CD4-positive, CD25-positive, alpha-beta regulatory T cell (primary cell): ENCODE measurements around the gene NUCB2. TPM values are rescaled to one million over a fixed set of nuclear protein-coding genes. Genes with fewer than 3 reads are reported as not detected.
A peak's percentile ranks its signal among the peaks of the same experiment; 100 is the strongest.

Source experiments
- ATAC-seq, 2 donors: fragments of 150-1000 bp; cut with Tn5 transposase; one replicate each; pipeline ENCODE4 v1.10.0; 2021; ENCODE audit warnings: low read depth in 2 of 2, moderate number of reproducible peaks in 2 of 2, moderate library complexity in 1 of 2
- DNase-seq, 3 donors: peaks; one replicate each; pipeline versions ENCODE4 v3.0.0 to v3.0.0-alpha.2; 2012 to 2022; ENCODE audit warnings: mixed read lengths in 1 of 3
- H3K27ac ChIP-seq: one replicate; pipeline ENCODE4 v1.7.0; 2013; ENCODE audit warnings: mild to moderate bottlenecking, low read length; ENCODE audit not compliant: insufficient read depth, poor library complexity, severe bottlenecking
- H3K27me3 ChIP-seq: one replicate; pipeline ENCODE4 v1.7.0; 2013; ENCODE audit warnings: low read length; ENCODE audit not compliant: control insufficient read depth, insufficient read depth
- H3K36me3 ChIP-seq: one replicate; pipeline ENCODE4 v1.7.0; 2013; ENCODE audit warnings: mild to moderate bottlenecking, low read length, moderate library complexity; ENCODE audit not compliant: control insufficient read depth, insufficient read depth
- H3K4me1 ChIP-seq: 2 replicates; pipeline ENCODE4 v1.7.0; 2013; ENCODE audit warnings: mild to moderate bottlenecking, low read length; ENCODE audit not compliant: insufficient read depth, control insufficient read depth, poor library complexity, severe bottlenecking
- H3K4me3 ChIP-seq: one replicate; pipeline ENCODE4 v1.7.0; 2013; ENCODE audit warnings: low read depth, mild to moderate bottlenecking, low read length, moderate library complexity
- H3K9me3 ChIP-seq, 2 experiments: 1 replicate in 1 of 2; 2 replicates in 1 of 2; pipeline ENCODE4 v1.7.0; 2013; ENCODE audit warnings: low read length in 2 of 2, mild to moderate bottlenecking in 1 of 2, moderate library complexity in 1 of 2; ENCODE audit not compliant: control insufficient read depth in 2 of 2
- H3K27ac Mint-ChIP-seq, 3 donors: one replicate each; pipeline ENCODE4 v1.8.0; 2020 to 2022; ENCODE audit warnings: mild to moderate bottlenecking in 3 of 3, mixed read lengths in 3 of 3, moderate library complexity in 2 of 3
- H3K27me3 Mint-ChIP-seq: one replicate; pipeline ENCODE4 v1.8.0; 2022; ENCODE audit warnings: mild to moderate bottlenecking, mixed read lengths
- H3K36me3 Mint-ChIP-seq: one replicate; pipeline ENCODE4 v1.8.0; 2020; ENCODE audit warnings: mixed read lengths
- H3K4me1 Mint-ChIP-seq, 4 donors: one replicate each; pipeline ENCODE4 v1.8.0; 2020 to 2022; ENCODE audit warnings: mixed read lengths in 4 of 4, mild to moderate bottlenecking in 1 of 4
- H3K4me3 Mint-ChIP-seq, 4 donors: one replicate each; pipeline ENCODE4 v1.8.0; 2020 to 2022; ENCODE audit warnings: mild to moderate bottlenecking in 4 of 4, mixed read lengths in 4 of 4, moderate library complexity in 3 of 4
- H3K9me3 Mint-ChIP-seq, 7 donors: one replicate each; pipeline ENCODE4 v1.8.0; 2020 to 2022; ENCODE audit warnings: mixed read lengths in 7 of 7, mild to moderate bottlenecking in 3 of 7, moderate library complexity in 2 of 7
- polyA plus RNA-seq, 4 donors: library from polyadenylated mRNA; unstranded; fragments of 300-500 nt; fragmentation: Illumina TruSeq; gene quantifications; one replicate each; pipeline ENCODE4 v1.2.3, GENCODE V29; 2021
- total RNA-seq: library from RNA; stranded (reverse); gene quantifications from one replicate; pipeline ENCODE4 v1.2.3, GENCODE V29; 2022

NUCB2 gene
- total and polyA plus RNA-seq, 5 donors from 2014 or later = 34.7 to 88.2 (median 73.2) TPM

- peaks cover 12 to 32% (median 23%) of the 10 kb centered on the region in 4 donors for H3K4me1 Mint-ChIP-seq
- peaks cover 11% of the 10 kb centered on the region for H3K27me3 ChIP-seq
- peak overlapping the region in 1 of 3 donors; percentile 67 for H3K27ac Mint-ChIP-seq
- peaks cover 31% of the 10 kb centered on the region for H3K27me3 Mint-ChIP-seq
- H3K36me3 ChIP-seq = no peaks in the 10 kb centered on the region
- H3K9me3 ChIP-seq = no peaks in the 10 kb centered on the region
- H3K4me1 ChIP-seq = peaks cover 37% of the 10 kb centered on the region
- no peak overlapping the region for H3K27ac ChIP-seq
- H3K4me3 ChIP-seq = no peak overlapping the region
- H3K4me3 Mint-ChIP-seq = peak overlapping the region; percentile 85 to 93 (median 90)
- DNase-seq = peak; percentile 44 to 78 (median 61)
- peaks cover 4% of the 10 kb centered on the region for H3K36me3 Mint-ChIP-seq
- H3K9me3 Mint-ChIP-seq = peaks cover 0 to 6% (median 0%) of the 10 kb centered on the region in 7 donors
- peak in 1 of 2 donors; percentile 57 for ATAC-seq
These were observed 78.1 kb downstream of the NUCB2 start for GRCh38 chr11:17354601-17354991.

- Histone ChIP-seq H3K27me3 (no peaks in the 10 kb centered on the region), H3K4me1 (no peaks in the 10 kb centered on the region), H3K9me3 (peaks cover 18 to 22% of the 10 kb centered on the region in 2 experiments), H3K4me3 (no peak overlapping the region), H3K27ac (no peak overlapping the region), H3K36me3 (peaks cover 6% of the 10 kb centered on the region)
- Mint-ChIP-seq H3K4me1 (no peaks in the 10 kb centered on the region), H3K36me3 (peaks cover 32% of the 10 kb centered on the region), H3K27ac (no peak overlapping the region), H3K4me3 (no peak overlapping the region), H3K27me3 (no peaks in the 10 kb centered on the region), H3K9me3 (peaks cover 0 to 29% (median 9%) of the 10 kb centered on the region in 7 donors)
- DNase-seq = no peak
- ATAC-seq = no peak
These were observed 90.0 kb downstream of the NUCB2 start for GRCh38 chr11:17366495-17366894.

DNA sequence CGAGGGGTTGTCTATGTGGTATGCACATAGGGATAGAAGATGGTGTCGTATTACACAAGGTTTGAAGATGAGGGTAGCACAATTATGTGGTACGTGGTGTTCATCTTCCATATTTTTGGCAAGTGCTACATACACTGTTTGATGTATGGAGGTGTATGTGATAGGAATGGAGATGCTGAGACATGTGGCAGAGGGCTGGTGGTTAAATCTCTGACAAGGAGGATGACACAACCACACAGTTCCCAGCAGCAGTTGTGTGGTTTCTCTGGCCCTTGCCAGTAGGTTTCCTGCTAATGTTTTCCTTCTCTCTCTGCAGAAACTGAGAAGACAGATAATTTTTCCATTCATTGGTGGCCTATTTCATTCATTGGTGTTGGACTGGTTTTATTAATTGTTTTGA lies 92.0 kb downstream of the NUCB2 start:
- Mint-ChIP-seq H3K36me3 (peaks cover 45% of the 10 kb centered on the region), H3K27ac (no peak overlapping the region), H3K4me3 (no peak overlapping the region), H3K9me3 (peaks cover 6 to 43% (median 12%) of the 10 kb centered on the region in 7 donors), H3K4me1 (no peaks in the 10 kb centered on the region), H3K27me3 (no peaks in the 10 kb centered on the region)
- DNase-seq (no peak), ATAC-seq (no peak)
- Histone ChIP-seq H3K4me1 (no peaks in the 10 kb centered on the region), H3K4me3 (no peak overlapping the region), H3K27me3 (no peaks in the 10 kb centered on the region), H3K36me3 (peaks cover 11% of the 10 kb centered on the region), H3K9me3 (peaks cover 32 to 41% of the 10 kb centered on the region in 2 experiments), H3K27ac (no peak overlapping the region)

GRCh38 chr11:17369094-17369493 lies 92.6 kb downstream of the NUCB2 start:
- H3K27ac ChIP-seq = no peak overlapping the region
- peaks cover 45% of the 10 kb centered on the region for H3K36me3 Mint-ChIP-seq

GRCh38 chr11:17369684-17370243 lies 93.2 kb downstream of the NUCB2 start:
- H3K9me3 ChIP-seq = peaks cover 32 to 41% of the 10 kb centered on the region in 2 experiments
- DNase-seq (no peak), ATAC-seq (no peak)
- peaks cover 11% of the 10 kb centered on the region for H3K36me3 ChIP-seq
- H3K27me3 ChIP-seq = no peaks in the 10 kb centered on the region
- H3K9me3 Mint-ChIP-seq = peaks cover 6 to 43% (median 15%) of the 10 kb centered on the region in 7 donors
- H3K27ac ChIP-seq = no peak overlapping the region
- H3K4me1 Mint-ChIP-seq = no peaks in the 10 kb centered on the region
- H3K27me3 Mint-ChIP-seq = no peaks in the 10 kb centered on the region
- H3K4me3 ChIP-seq = no peak overlapping the region
- H3K4me1 ChIP-seq = no peaks in the 10 kb centered on the region
- H3K36me3 Mint-ChIP-seq = peaks cover 45% of the 10 kb centered on the region
- no peak overlapping the region for H3K4me3 Mint-ChIP-seq
- H3K27ac Mint-ChIP-seq = no peak overlapping the region

More at GRCh38 chr11:17369094-17369493, 92.6 kb downstream of the NUCB2 start:
- Histone ChIP-seq H3K4me3 (no peak overlapping the region), H3K36me3 (peaks cover 11% of the 10 kb centered on the region), H3K4me1 (no peaks in the 10 kb centered on the region), H3K9me3 (peaks cover 32 to 41% of the 10 kb centered on the region in 2 experiments), H3K27me3 (no peaks in the 10 kb centered on the region)
- Mint-ChIP-seq H3K27me3 (no peaks in the 10 kb centered on the region), H3K4me3 (no peak overlapping the region), H3K4me1 (no peaks in the 10 kb centered on the region), H3K27ac (no peak overlapping the region), H3K9me3 (peaks cover 6 to 43% (median 13%) of the 10 kb centered on the region in 7 donors)
- DNase-seq (no peak), ATAC-seq (no peak)

DNA sequence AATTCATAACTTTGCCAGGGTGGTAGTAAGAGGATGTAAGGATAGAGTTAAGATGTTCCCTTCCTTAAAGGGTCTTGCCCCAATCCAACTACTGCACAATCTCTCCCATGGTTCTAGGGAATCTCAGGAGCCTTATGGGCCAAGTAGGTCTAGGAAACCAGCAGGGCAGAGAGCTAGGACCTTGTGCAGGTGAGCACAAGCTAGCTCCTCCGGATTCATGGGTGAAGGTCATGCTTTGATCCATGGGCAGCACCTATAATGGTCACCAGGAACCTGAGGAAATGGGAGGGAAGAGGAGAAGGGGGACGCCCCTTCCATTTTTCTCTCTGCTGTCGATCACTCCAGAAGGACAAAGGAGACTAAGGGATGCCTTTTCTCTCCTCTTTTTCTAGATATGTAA lies 95.1 kb downstream of the NUCB2 start:
- no peaks in the 10 kb centered on the region for H3K27me3 ChIP-seq
- H3K27me3 Mint-ChIP-seq = no peaks in the 10 kb centered on the region
- no peaks in the 10 kb centered on the region for H3K4me1 Mint-ChIP-seq
- H3K9me3 Mint-ChIP-seq = peaks cover 6 to 43% (median 15%) of the 10 kb centered on the region in 7 donors
- DNase-seq (no peak), ATAC-seq (no peak)
- peaks cover 11% of the 10 kb centered on the region for H3K36me3 ChIP-seq
- H3K27ac ChIP-seq = no peak overlapping the region
- peaks cover 45% of the 10 kb centered on the region for H3K36me3 Mint-ChIP-seq
- H3K4me3 ChIP-seq = no peak overlapping the region
- no peaks in the 10 kb centered on the region for H3K4me1 ChIP-seq
- peak overlapping the region in 1 of 4 donors; percentile 62 for H3K4me3 Mint-ChIP-seq
- peaks cover 32 to 41% of the 10 kb centered on the region in 2 experiments for H3K9me3 ChIP-seq
- H3K27ac Mint-ChIP-seq = no peak overlapping the region

- Histone ChIP-seq H3K9me3 (peaks cover 23 to 29% of the 10 kb centered on the region in 2 experiments), H3K36me3 (peaks cover 5% of the 10 kb centered on the region), H3K27me3 (no peaks in the 10 kb centered on the region), H3K27ac (no peak overlapping the region), H3K4me3 (no peak overlapping the region), H3K4me1 (no peaks in the 10 kb centered on the region)
- Mint-ChIP-seq H3K27ac (no peak overlapping the region), H3K36me3 (peaks cover 21% of the 10 kb centered on the region), H3K9me3 (peaks cover 5 to 25% (median 10%) of the 10 kb centered on the region in 7 donors), H3K4me1 (no peaks in the 10 kb centered on the region), H3K4me3 (no peak overlapping the region), H3K27me3 (no peaks in the 10 kb centered on the region)
- ATAC-seq (no peak), DNase-seq (no peak)
These were observed 99.0 kb downstream of the NUCB2 start for GRCh38 chr11:17375547-17375946.

DNA sequence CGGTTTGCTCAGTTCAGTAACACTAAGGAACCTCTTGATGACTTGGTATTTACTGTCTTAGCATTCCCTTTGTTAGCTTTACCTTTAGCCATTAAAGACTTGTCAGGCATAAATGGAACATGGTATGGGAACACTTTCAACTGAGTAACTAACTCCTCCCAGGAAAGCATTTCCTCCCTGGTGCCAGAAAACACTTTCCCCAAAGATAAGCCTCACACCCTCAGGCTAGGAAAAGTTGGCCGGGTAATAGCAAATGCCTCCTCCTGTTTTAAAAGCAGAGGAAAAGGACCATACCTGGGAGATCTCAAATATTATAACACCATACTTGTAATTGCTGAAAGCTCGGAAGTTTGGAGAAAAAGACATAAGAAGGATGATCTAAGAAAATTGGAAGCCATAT lies 100.0 kb downstream of the NUCB2 start:
- H3K27me3 Mint-ChIP-seq = no peaks in the 10 kb centered on the region
- peaks cover 12% of the 10 kb centered on the region for H3K36me3 Mint-ChIP-seq
- no peaks in the 10 kb centered on the region for H3K27me3 ChIP-seq
- no peak overlapping the region for H3K4me3 ChIP-seq
- H3K4me1 ChIP-seq = no peaks in the 10 kb centered on the region
- H3K27ac Mint-ChIP-seq = no peak overlapping the region
- peaks cover 1 to 15% (median 6%) of the 10 kb centered on the region in 7 donors for H3K9me3 Mint-ChIP-seq
- no peak overlapping the region for H3K4me3 Mint-ChIP-seq
- ATAC-seq = no peak
- H3K27ac ChIP-seq = no peak overlapping the region
- H3K4me1 Mint-ChIP-seq = no peaks in the 10 kb centered on the region
- peaks cover 5% of the 10 kb centered on the region for H3K36me3 ChIP-seq
- H3K9me3 ChIP-seq = peaks cover 13 to 19% of the 10 kb centered on the region in 2 experiments
- DNase-seq = no peak
